H9 (cell line): ENCODE results near the gene POLN. TPM values are rescaled to one million over a fixed set of nuclear protein-coding genes. Genes with fewer than 3 reads are reported as not detected.

ENCODE experiments used
- DNase-seq: peaks from one replicate; pipeline ENCODE4 v3.0.0-alpha.2; 2017
- H2AFZ ChIP-seq: one replicate; pipeline ENCODE4 v1.6.1; 2013; ENCODE audit warnings: mild to moderate bottlenecking, low read length, control low read depth, moderate library complexity
- H2AK5ac ChIP-seq: 2 replicates; pipeline ENCODE4 v1.6.1; 2013; ENCODE audit warnings: low read length, control low read depth, mixed read lengths; ENCODE audit not compliant: insufficient read length
- H2BK120ac ChIP-seq: one replicate; pipeline ENCODE4 v1.6.1; 2013; ENCODE audit warnings: low read depth, mild to moderate bottlenecking, low read length, control low read depth, inconsistent platforms; ENCODE audit not compliant: poor library complexity, severe bottlenecking
- H2BK12ac ChIP-seq: 2 replicates; pipeline ENCODE4 v1.6.1; 2013; ENCODE audit warnings: low read length, control low read depth, mixed read lengths, low read depth; ENCODE audit not compliant: insufficient read length
- H2BK15ac ChIP-seq: 2 replicates; pipeline ENCODE4 v1.6.1; 2013; ENCODE audit warnings: low read depth, low read length, control low read depth
- H2BK20ac ChIP-seq: one replicate; pipeline ENCODE4 v1.6.1; 2013; ENCODE audit warnings: low read depth, mild to moderate bottlenecking, low read length, control low read depth, inconsistent platforms; ENCODE audit not compliant: poor library complexity, severe bottlenecking
- H2BK5ac ChIP-seq: 2 replicates; pipeline ENCODE4 v1.6.1; 2013; ENCODE audit warnings: low read length, control low read depth, mixed read lengths; ENCODE audit not compliant: insufficient read length
- H3K14ac ChIP-seq: 2 replicates; pipeline ENCODE4 v1.6.1; 2013; ENCODE audit warnings: low read length, control low read depth; ENCODE audit not compliant: insufficient read depth
- H3K18ac ChIP-seq: 2 replicates; pipeline ENCODE4 v1.6.1; 2013; ENCODE audit warnings: low read depth, mild to moderate bottlenecking, mixed read lengths, low read length, control low read depth; ENCODE audit not compliant: insufficient read length
- H3K23ac ChIP-seq: 2 replicates; pipeline ENCODE4 v1.6.1; 2013; ENCODE audit warnings: low read length, control low read depth, mixed read lengths, low read depth; ENCODE audit not compliant: insufficient read length
- H3K23me2 ChIP-seq: 2 replicates; pipeline ENCODE4 v1.6.1; 2013; ENCODE audit warnings: low read depth, mild to moderate bottlenecking, mixed read lengths, low read length, control low read depth; ENCODE audit not compliant: insufficient read length, poor library complexity, severe bottlenecking
- H3K27ac ChIP-seq: 2 replicates; pipeline ENCODE4 v1.5.1; 2013; ENCODE audit warnings: low read length, control low read depth, mixed read lengths, low read depth; ENCODE audit not compliant: insufficient read length
- H3K27me3 ChIP-seq: 2 replicates; pipeline ENCODE4 v1.6.1; 2013; ENCODE audit warnings: low read length, control low read depth, inconsistent platforms; ENCODE audit not compliant: insufficient read depth
- H3K4ac ChIP-seq: 2 replicates; pipeline ENCODE4 v1.6.1; 2013; ENCODE audit warnings: low read depth, mild to moderate bottlenecking, control low read depth, inconsistent platforms, low read length, moderate library complexity
- H3K4me1 ChIP-seq: 2 replicates; pipeline ENCODE4 v1.6.1; 2013; ENCODE audit warnings: low read length, control low read depth, inconsistent platforms; ENCODE audit not compliant: insufficient read depth
- H3K4me2 ChIP-seq: 2 replicates; pipeline ENCODE4 v1.6.1; 2013; ENCODE audit warnings: low read length, control low read depth, mixed read lengths; ENCODE audit not compliant: insufficient read length, insufficient read depth
- H3K56ac ChIP-seq: 2 replicates; pipeline ENCODE4 v1.6.1; 2013; ENCODE audit warnings: low read depth, mild to moderate bottlenecking, mixed read lengths, low read length, control low read depth; ENCODE audit not compliant: insufficient read length
- H3K79me1 ChIP-seq: 2 replicates; pipeline ENCODE4 v1.6.1; 2013; ENCODE audit warnings: low read depth, mild to moderate bottlenecking, moderate library complexity, low read length, control low read depth, inconsistent platforms; ENCODE audit not compliant: insufficient read depth, poor library complexity, severe bottlenecking
- H3K79me2 ChIP-seq: 2 replicates; pipeline ENCODE4 v1.6.1; 2013; ENCODE audit warnings: low read length, control low read depth, inconsistent platforms; ENCODE audit not compliant: insufficient read depth
- H3K9ac ChIP-seq: 2 replicates; pipeline ENCODE4 v1.6.1; 2013; ENCODE audit warnings: low read length, control low read depth, mixed read lengths; ENCODE audit not compliant: insufficient read length; ENCODE audit errors: extremely low read depth
- H3K9me3 ChIP-seq: one replicate; pipeline ENCODE4 v1.6.1; 2013; ENCODE audit warnings: low read depth, low read length, inconsistent platforms; ENCODE audit not compliant: control insufficient read depth
- H3T11ph ChIP-seq: one replicate; pipeline ENCODE4 v1.6.1; 2013; ENCODE audit warnings: mild to moderate bottlenecking, low read length, control low read depth, inconsistent platforms
- H4K20me1 ChIP-seq: one replicate; pipeline ENCODE4 v1.6.1; 2013; ENCODE audit not compliant: control insufficient read depth, insufficient read length, insufficient read depth
- H4K5ac ChIP-seq: 2 replicates; pipeline ENCODE4 v1.6.1; 2013; ENCODE audit warnings: low read depth, mild to moderate bottlenecking, mixed read lengths, low read length, control low read depth; ENCODE audit not compliant: insufficient read length
- H4K8ac ChIP-seq: replicated peaks from 2 replicates; pipeline ENCODE4 v1.6.1; 2013; ENCODE audit warnings: low read length, control low read depth, mixed read lengths, low read depth; ENCODE audit not compliant: insufficient read length
- H4K91ac ChIP-seq: 2 replicates; pipeline ENCODE4 v1.6.1; 2013; ENCODE audit warnings: low read depth, mild to moderate bottlenecking, moderate library complexity, mixed read lengths, low read length, control low read depth; ENCODE audit not compliant: insufficient read length
- H3K27ac Mint-ChIP-seq, 3 experiments: 2 replicates in 2 of 3; 3 replicates in 1 of 3; pipeline ENCODE4 v1.8.0; 2020 to 2021; ENCODE audit warnings: mixed read lengths in 3 of 3, mild to moderate bottlenecking in 1 of 3, moderate library complexity in 1 of 3
- H3K27me3 Mint-ChIP-seq: 2 replicates; pipeline ENCODE4 v1.8.0; 2021; ENCODE audit warnings: low read depth, mild to moderate bottlenecking, moderate library complexity, mixed read lengths
- H3K36me3 Mint-ChIP-seq, 3 experiments: 2 replicates in 2 of 3; 3 replicates in 1 of 3; pipeline ENCODE4 v1.8.0; 2020 to 2021; ENCODE audit warnings: low read depth in 3 of 3, mixed read lengths in 3 of 3; ENCODE audit not compliant: insufficient read depth in 1 of 3
- H3K4me1 Mint-ChIP-seq, 2 experiments: 2 replicates each; pipeline ENCODE4 v1.8.0; 2020; ENCODE audit warnings: mixed read lengths in 2 of 2
- H3K4me3 Mint-ChIP-seq, 2 experiments: 2 replicates in 1 of 2; 3 replicates in 1 of 2; pipeline ENCODE4 v1.8.0; 2020 to 2021; ENCODE audit warnings: mild to moderate bottlenecking in 2 of 2, mixed read lengths in 2 of 2, moderate library complexity in 1 of 2
- H3K9me3 Mint-ChIP-seq, 2 experiments: 2 replicates in 1 of 2; 3 replicates in 1 of 2; pipeline ENCODE4 v1.8.0; 2020; ENCODE audit warnings: mild to moderate bottlenecking in 2 of 2, mixed read lengths in 2 of 2, moderate library complexity in 1 of 2
- WGBS: extraction: QIAGEN DNeasy Blood & Tissue Kit; methylation state at CpG from one replicate; pipeline ENCODE4 v1.1.7; 2013; ENCODE audit warnings: missing lambda C conversion rate, low lambda C conversion rate, mixed read lengths; ENCODE audit not compliant: insufficient read length; ENCODE audit errors: extremely low coverage; 5-methylcytosine and 5-hydroxymethylcytosine counted together
- total RNA-seq: library from RNA; stranded (reverse); gene quantifications from 2 replicates; pipeline ENCODE4 v1.2.1, GENCODE V29; 2021
- TF ChIP-seq, protein P1 (sequence below): fragments of 200-600 bp; sonication (generic); conservative IDR thresholded peaks from 3 replicates; pipeline ENCODE4 v1.8.0; 2021; ENCODE audit warnings: antibody characterized with exemption, mild to moderate bottlenecking

The POLN gene
- total RNA-seq, 1 experiment from 2014 or later: 0.74 TPM

- Histone ChIP-seq H3K23ac (no peak overlapping the region), H3K14ac (no peak overlapping the region; the same call in 1 of the 2 replicates), H3K27me3 (no peaks in the 10 kb centered on the region), H3K79me2 (no peaks in the 10 kb centered on the region), H3K27ac (no peak overlapping the region), H3K23me2 (no peaks in the 10 kb centered on the region), H2BK5ac (no peak overlapping the region), H2BK12ac (no peak overlapping the region), H2BK20ac (no peak overlapping the region), H3K18ac (no peak overlapping the region), H3T11ph (no peak overlapping the region), H3K4me2 (no peak overlapping the region), H4K91ac (no peak overlapping the region), H2AK5ac (no peak overlapping the region), H3K4ac (no peak overlapping the region), H4K20me1 (no peaks in the 10 kb centered on the region), H3K9me3 (no peaks in the 10 kb centered on the region), H2BK120ac (no peak overlapping the region), H3K4me1 (peaks cover 2% of the 10 kb centered on the region; the same call in 1 of the 2 replicates), H3K9ac (no peak overlapping the region), H3K79me1 (no peaks in the 10 kb centered on the region), H4K5ac (no peak overlapping the region), H2BK15ac (no peak overlapping the region), H3K56ac (no peak overlapping the region), H4K8ac (no peak overlapping the region), H2AFZ (no peak overlapping the region)
- H3K4me3 Mint-ChIP-seq: no peak overlapping the region
- peak overlapping the region in 1 of 3 experiments; percentile 80; a peak in 1 of 7 replicates for H3K27ac Mint-ChIP-seq
- DNase-seq: no peak
- H3K9me3 Mint-ChIP-seq: no peaks in the 10 kb centered on the region
- peaks cover 15 to 24% of the 10 kb centered on the region in 2 experiments for H3K4me1 Mint-ChIP-seq
- H3K27me3 Mint-ChIP-seq: no peaks in the 10 kb centered on the region
- TF ChIP-seq, protein P1, sequence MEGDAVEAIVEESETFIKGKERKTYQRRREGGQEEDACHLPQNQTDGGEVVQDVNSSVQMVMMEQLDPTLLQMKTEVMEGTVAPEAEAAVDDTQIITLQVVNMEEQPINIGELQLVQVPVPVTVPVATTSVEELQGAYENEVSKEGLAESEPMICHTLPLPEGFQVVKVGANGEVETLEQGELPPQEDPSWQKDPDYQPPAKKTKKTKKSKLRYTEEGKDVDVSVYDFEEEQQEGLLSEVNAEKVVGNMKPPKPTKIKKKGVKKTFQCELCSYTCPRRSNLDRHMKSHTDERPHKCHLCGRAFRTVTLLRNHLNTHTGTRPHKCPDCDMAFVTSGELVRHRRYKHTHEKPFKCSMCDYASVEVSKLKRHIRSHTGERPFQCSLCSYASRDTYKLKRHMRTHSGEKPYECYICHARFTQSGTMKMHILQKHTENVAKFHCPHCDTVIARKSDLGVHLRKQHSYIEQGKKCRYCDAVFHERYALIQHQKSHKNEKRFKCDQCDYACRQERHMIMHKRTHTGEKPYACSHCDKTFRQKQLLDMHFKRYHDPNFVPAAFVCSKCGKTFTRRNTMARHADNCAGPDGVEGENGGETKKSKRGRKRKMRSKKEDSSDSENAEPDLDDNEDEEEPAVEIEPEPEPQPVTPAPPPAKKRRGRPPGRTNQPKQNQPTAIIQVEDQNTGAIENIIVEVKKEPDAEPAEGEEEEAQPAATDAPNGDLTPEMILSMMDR: no peak
- no CpG with 5 or more reads among the region's 5 CpGs for WGBS
- H3K36me3 Mint-ChIP-seq: no peaks in the 10 kb centered on the region
These were observed 24.9 kb upstream of the POLN start for GRCh38 chr4:2266821-2267220.
